Testis (tissue), 2 donors: Measurements from ENCODE around the gene SERINC1.

Experiments used
- CTCF ChIP-seq, 3 experiments: fragments of 450-650 bp in 2 of 3; fragments of 200-600 bp in 1 of 3; sonication (generic) in 1 of 3; IDR thresholded peaks; one replicate each; pipeline ENCODE4 v1.5.1; 2016 to 2019; ENCODE audit warnings: antibody characterized with exemption in 3 of 3, mild to moderate bottlenecking in 2 of 3, moderate library complexity in 1 of 3
- POLR2A ChIP-seq: fragments of 450-650 bp; IDR thresholded peaks from one replicate; pipeline ENCODE4 v1.6.1; 2017; ENCODE audit warnings: antibody characterized with exemption, mild to moderate bottlenecking, moderate library complexity

DNA sequence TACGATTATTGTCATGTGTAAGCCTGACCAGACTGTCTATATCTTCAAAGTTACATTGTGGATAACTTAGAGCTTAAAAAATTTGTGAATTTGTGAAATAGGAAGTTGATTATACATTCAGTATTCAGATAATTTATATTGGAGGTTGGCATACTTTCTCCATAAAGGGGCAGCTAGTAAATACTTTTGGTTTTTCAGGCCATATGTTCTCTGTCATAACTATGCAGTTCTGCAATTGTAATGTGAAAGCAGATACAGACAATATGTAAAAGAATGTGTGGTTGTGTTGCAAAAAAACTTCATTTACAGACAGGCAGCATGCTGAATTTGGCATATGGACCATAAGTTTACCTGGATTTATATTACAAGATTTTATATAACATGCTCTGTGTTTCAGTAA, 42.8 kb downstream of the SERINC1 start:
- TF ChIP-seq CTCF (IDR thresholded peaks at IDR 0.05) = no peak
- TF ChIP-seq POLR2A = no peak
